H1 (cell line): ENCODE results near the gene EML1. TPM values are rescaled to one million over a fixed set of nuclear protein-coding genes. Genes with fewer than 3 reads are reported as not detected.

Source experiments
- CTCF ChIA-PET: fragments of 300-600 bp; sonication (Branson Sonifier 250); formaldehyde crosslinking; loops from one replicate; lab custom pipeline; 2021; ENCODE audit not compliant: partially characterized antibody; lab: Charles Lee
- POLR2A ChIA-PET: fragments of 300-600 bp; sonication (Branson Sonifier 250); formaldehyde crosslinking; loops from one replicate; lab custom pipeline; 2021; ENCODE audit warnings: inconsistent platforms; ENCODE audit not compliant: partially characterized antibody; lab: Charles Lee
- DNase-seq, 2 experiments: peaks; one replicate each; pipeline versions ENCODE4 v3.0.0 to v3.0.0-alpha.2; 2010 to 2022; ENCODE audit warnings: low spot score in 2 of 2, low read depth in 1 of 2, mixed read lengths in 1 of 2
- FAIRE-seq: peaks from 2 replicates; lab custom pipeline; 2011; peaks lifted over from hg19 to GRCh38; lab: Jason Lieb, UNC
- H2AFZ ChIP-seq: 2 replicates; pipeline ENCODE4 v1.8.1; 2012; ENCODE audit warnings: low read length, inconsistent platforms
- H2AK5ac ChIP-seq: 2 replicates; pipeline ENCODE4 v1.6.1; 2013; ENCODE audit warnings: low read depth, low read length
- H2BK120ac ChIP-seq: replicated peaks from 2 replicates; pipeline ENCODE3; 2013; ENCODE audit warnings: low read depth, low read length, inconsistent platforms
- H2BK12ac ChIP-seq: 2 replicates; pipeline ENCODE4 v1.6.1; 2013; ENCODE audit warnings: low read depth, low read length
- H2BK15ac ChIP-seq: 2 replicates; pipeline ENCODE4 v1.6.1; 2013; ENCODE audit warnings: low read length
- H2BK20ac ChIP-seq: 2 replicates; pipeline ENCODE4 v1.6.1; 2013; ENCODE audit warnings: low read length
- H2BK5ac ChIP-seq: 2 replicates; pipeline ENCODE4 v1.6.1; 2013; ENCODE audit warnings: low read depth, low read length
- H3K14ac ChIP-seq: 2 replicates; pipeline ENCODE4 v1.6.1; 2013; ENCODE audit warnings: inconsistent platforms; ENCODE audit not compliant: insufficient read length
- H3K18ac ChIP-seq: 2 replicates; pipeline ENCODE4 v1.6.1; 2013; ENCODE audit warnings: low read length; ENCODE audit errors: extremely low read depth
- H3K23ac ChIP-seq: 2 replicates; pipeline ENCODE4 v1.6.1; 2013; ENCODE audit warnings: inconsistent platforms; ENCODE audit not compliant: insufficient read length
- H3K23me2 ChIP-seq: 2 replicates; pipeline ENCODE4 v1.6.1; 2013; ENCODE audit warnings: low read depth, low read length
- H3K27ac ChIP-seq: 2 replicates; pipeline ENCODE4 v1.6.1; 2011; ENCODE audit warnings: low read depth, low read length, inconsistent platforms
- H3K27me3 ChIP-seq, 4 experiments: replicated peaks in 1 of 4; 1 replicate in 1 of 4; 2 replicates in 3 of 4; pipeline versions ENCODE4 v1.6.1 to v1.8.1; 2011 to 2013; ENCODE audit warnings: low read length in 3 of 4, mild to moderate bottlenecking in 3 of 4, inconsistent platforms in 2 of 4, mixed read lengths in 2 of 4, moderate library complexity in 1 of 4; ENCODE audit not compliant: control insufficient read depth in 3 of 4, insufficient read depth in 3 of 4; ENCODE audit errors: extremely low read depth in 1 of 4
- H3K36me3 ChIP-seq, 4 experiments: 2 replicates each; pipeline versions ENCODE4 v1.6.1 to v1.8.1; 2011 to 2013; ENCODE audit warnings: mild to moderate bottlenecking in 4 of 4, low read length in 3 of 4, moderate library complexity in 2 of 4, control low read depth in 1 of 4, inconsistent platforms in 1 of 4; ENCODE audit not compliant: insufficient read depth in 4 of 4, control insufficient read depth in 2 of 4
- H3K4ac ChIP-seq: replicated peaks from 2 replicates; pipeline ENCODE3; 2013; ENCODE audit warnings: low read length, low read depth, mixed read lengths, inconsistent platforms; ENCODE audit not compliant: insufficient read length
- H3K4me1 ChIP-seq, 4 experiments: replicated peaks in 1 of 4; 1 replicate in 1 of 4; 2 replicates in 3 of 4; pipeline versions ENCODE4 v1.6.1 to v1.8.1; 2011 to 2013; ENCODE audit warnings: low read length in 3 of 4, inconsistent platforms in 2 of 4, mixed read lengths in 1 of 4; ENCODE audit not compliant: insufficient read depth in 4 of 4, control insufficient read depth in 3 of 4
- H3K4me2 ChIP-seq, 2 experiments: 2 replicates each; pipeline versions ENCODE4 v1.6.1 to v1.8.1; 2011 to 2013; ENCODE audit warnings: low read depth in 2 of 2, low read length in 2 of 2, control low read depth in 1 of 2, inconsistent platforms in 1 of 2, mild to moderate bottlenecking in 1 of 2; ENCODE audit not compliant: insufficient read depth in 1 of 2
- H3K4me3 ChIP-seq, 4 experiments: fragments of 200-600, 300-600 bp in 1 of 4; sonication (generic), shearing (Covaris generic), sonication (Bioruptor Twin) in 1 of 4; 2 replicates each; pipeline versions ENCODE4 v1.5.1 to v1.8.1; 2011 to 2016; ENCODE audit warnings: low read length in 4 of 4, low read depth in 3 of 4, control low read depth in 2 of 4, inconsistent platforms in 2 of 4, mild to moderate bottlenecking in 2 of 4, mixed read lengths in 1 of 4, moderate library complexity in 1 of 4; ENCODE audit not compliant: insufficient read depth in 2 of 4; ENCODE audit errors: extremely low read depth in 1 of 4
- H3K56ac ChIP-seq: replicated peaks from 2 replicates; pipeline ENCODE3; 2013; ENCODE audit warnings: low read depth, mild to moderate bottlenecking, mixed read lengths, low read length, inconsistent platforms; ENCODE audit not compliant: insufficient read length
- H3K79me1 ChIP-seq: 2 replicates; pipeline ENCODE4 v1.6.1; 2013; ENCODE audit warnings: low read depth, low read length, control low read depth
- H3K79me2 ChIP-seq, 2 experiments: 2 replicates each; pipeline versions ENCODE4 v1.6.1 to v1.8.1; 2012 to 2013; ENCODE audit warnings: low read length in 2 of 2, mild to moderate bottlenecking in 2 of 2, inconsistent platforms in 1 of 2; ENCODE audit not compliant: insufficient read depth in 2 of 2, control insufficient read depth in 1 of 2
- H3K9ac ChIP-seq, 4 experiments: replicated peaks in 1 of 4; 1 replicate in 1 of 4; 2 replicates in 3 of 4; pipeline versions ENCODE4 v1.6.1 to v1.8.1; 2011 to 2013; ENCODE audit warnings: low read depth in 3 of 4, low read length in 3 of 4, control low read depth in 2 of 4, mild to moderate bottlenecking in 2 of 4, moderate library complexity in 2 of 4, inconsistent platforms in 1 of 4; ENCODE audit errors: extremely low read depth in 1 of 4
- H3K9me3 ChIP-seq, 2 experiments: 2 replicates each; pipeline versions ENCODE4 v1.6.1 to v1.8.1; 2012 to 2013; ENCODE audit warnings: mild to moderate bottlenecking in 2 of 2, moderate library complexity in 2 of 2, control low read depth in 1 of 2, inconsistent platforms in 1 of 2, low read depth in 1 of 2, low read length in 1 of 2, mixed read lengths in 1 of 2; ENCODE audit not compliant: insufficient read depth in 2 of 2
- H4K20me1 ChIP-seq, 2 experiments: replicated peaks in 1 of 2; 2 replicates each; pipeline versions ENCODE3 to v1.8.1; 2011 to 2013; ENCODE audit warnings: inconsistent platforms in 2 of 2, low read length in 2 of 2, mild to moderate bottlenecking in 1 of 2; ENCODE audit not compliant: insufficient read depth in 2 of 2, control insufficient read depth in 1 of 2
- H4K5ac ChIP-seq: 2 replicates; pipeline ENCODE4 v1.6.1; 2013; ENCODE audit warnings: low read length, low read depth, mixed read lengths, inconsistent platforms; ENCODE audit not compliant: insufficient read length
- H4K8ac ChIP-seq: 2 replicates; pipeline ENCODE4 v1.8.0; 2013; ENCODE audit warnings: mild to moderate bottlenecking, moderate library complexity, low read length, inconsistent platforms; ENCODE audit not compliant: insufficient read depth; ENCODE audit errors: extremely low read depth
- H4K91ac ChIP-seq: replicated peaks from 2 replicates; pipeline ENCODE3; 2013; ENCODE audit warnings: low read length, mixed read lengths, inconsistent platforms; ENCODE audit not compliant: insufficient read length
- CTCF ChIP-seq, 3 experiments: IDR thresholded peaks; 1 replicate in 2 of 3; 2 replicates in 1 of 3; pipeline versions ENCODE4 v1.5.1 to v1.6.1; 2011; ENCODE audit warnings: low read length in 3 of 3, mild to moderate bottlenecking in 3 of 3, inconsistent platforms in 2 of 3, low read depth in 1 of 3, moderate library complexity in 1 of 3; ENCODE audit not compliant: insufficient read depth in 1 of 3; ENCODE audit errors: control extremely low read depth in 1 of 3
- RAD21 ChIP-seq, 2 experiments: IDR thresholded peaks in 1 of 2; conservative IDR thresholded peaks in 1 of 2; 2 replicates each; pipeline ENCODE4 v1.6.1; 2011; ENCODE audit warnings: low read depth in 2 of 2, low read length in 2 of 2, improper control_type of control experiment in 1 of 2, inconsistent platforms in 1 of 2, mild to moderate bottlenecking in 1 of 2, moderate library complexity in 1 of 2
- RXRA ChIP-seq: IDR thresholded peaks from 2 replicates; pipeline ENCODE4 v1.6.1; 2011; ENCODE audit warnings: low read depth, mild to moderate bottlenecking, low read length, moderate library complexity; ENCODE audit not compliant: insufficient read depth
- TAF7 ChIP-seq: optimal IDR thresholded peaks from 2 replicates; pipeline ENCODE3; 2011; ENCODE audit warnings: low read depth, mild to moderate bottlenecking, inconsistent platforms, low read length, moderate library complexity, borderline replicate concordance
- WGBS, 2 experiments: shearing (Covaris generic) in 1 of 2; methylation state at CpG; one replicate each; pipeline versions ENCODE4 v1.1.6 to v1.1.7; 2013 to 2015; ENCODE audit warnings: low lambda C conversion rate in 2 of 2, mixed read lengths in 2 of 2, inconsistent platforms in 1 of 2, low coverage in 1 of 2, missing lambda C conversion rate in 1 of 2; ENCODE audit not compliant: insufficient replicate concordance in 2 of 2, insufficient coverage in 1 of 2, insufficient read length in 1 of 2; ENCODE audit errors: extremely low coverage in 1 of 2, missing lambda C conversion rate in 1 of 2; 5-methylcytosine and 5-hydroxymethylcytosine counted together
- polyA plus RNA-seq, 7 experiments: library from polyadenylated mRNA; depleted of rRNA in 3 of 7; stranded (reverse) in 5 of 7; unstranded in 2 of 7; fragments of >200 nt in 5 of 7; fragments of 200-250 nt in 2 of 7; gene quantifications; 1 replicate in 5 of 7; 2 replicates in 1 of 7; 4 replicates in 1 of 7; pipeline versions ENCODE4 v1.2.1 to v1.2.3, GENCODE V29; 2011 to 2013; ENCODE audit warnings: missing spikeins in 2 of 7, mixed read lengths in 2 of 7
- total RNA-seq: library from RNA; stranded (reverse); fragmentation: NEBNext Ultra II Directional; extraction: Animal tissue kit (Norgen Biotek cat#: 25700); gene quantifications from 2 replicates; pipeline ENCODE4 v1.2.1, GENCODE V29; 2021

Gene EML1
- total and polyA plus RNA-seq, 2 of the 8 experiments (the other 6 are each of a cell fraction or from before 2014, with no cell fraction given): 11.1 to 24.7 TPM

DNA sequence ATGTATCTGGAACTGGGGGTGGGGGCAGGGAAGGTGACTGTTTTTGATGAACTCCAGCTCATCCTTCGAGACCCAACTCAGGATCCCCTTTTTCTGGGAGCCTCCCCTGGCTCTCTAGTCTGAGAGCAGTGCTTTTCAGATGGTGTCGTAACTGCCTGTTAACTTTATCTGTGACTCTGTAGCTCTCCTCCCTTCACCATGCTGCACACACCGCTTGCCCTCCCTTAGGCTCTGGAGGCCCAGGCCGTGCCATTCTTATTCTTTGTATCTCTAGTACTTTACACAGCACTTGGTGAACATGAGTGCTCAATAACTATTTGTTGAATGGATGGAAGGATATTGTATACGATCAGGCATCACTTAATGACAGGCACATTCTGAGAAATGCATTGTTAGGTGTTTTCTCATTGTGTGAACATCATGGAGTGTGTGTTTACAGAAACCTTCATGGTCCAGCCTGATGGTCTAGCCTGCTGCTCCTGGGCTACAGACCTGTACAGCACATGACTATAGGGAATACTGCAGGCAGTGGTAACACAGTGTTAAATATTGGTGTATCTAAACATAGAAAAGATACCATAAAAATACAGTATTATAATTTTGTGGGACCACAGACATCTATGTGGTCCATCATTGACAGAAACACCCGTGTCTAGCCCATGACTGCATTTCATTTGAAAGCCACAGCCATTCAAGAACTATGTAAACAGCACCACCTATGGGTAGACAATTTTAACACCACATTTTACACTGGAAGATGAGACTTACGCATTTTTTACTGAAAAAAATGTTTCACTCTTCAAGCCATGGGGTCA, 91.8 kb downstream of the EML1 start:
- TF ChIP-seq RXRA (no peak), TAF7 (no peak), RAD21 (IDR thresholded peaks at IDR 0.05 in 1 of 2, conservative IDR thresholded peaks at IDR 0.05 in 1 of 2; ENCODE audit: low read depth in 2 of 2, low read length in 2 of 2) (peak; percentile 87 to 88), CTCF (IDR thresholded peaks at IDR 0.05; ENCODE audit: control extremely low read depth in 1 of 3, insufficient read depth in 1 of 3, low read depth in 1 of 3, low read length in 3 of 3) (peak in 2 of 3 experiments; percentile 49 to 68; a peak in 2 of 4 replicates)
- H3K9me3 ChIP-seq: no peaks in the 10 kb centered on the region
- no peak overlapping the region for H2BK15ac ChIP-seq
- H2AFZ ChIP-seq: no peak overlapping the region
- H4K5ac ChIP-seq: no peak overlapping the region
- no peak overlapping the region for H2BK12ac ChIP-seq
- no peak overlapping the region for H4K91ac ChIP-seq
- no peaks in the 10 kb centered on the region for H3K36me3 ChIP-seq
- CTCF ChIA-PET: interaction anchor here (0.6 to 11.0 kb wide), 46 partner anchors 11 to 757 kb away, joined by 3 to 152 read pairs (median 4); partner anchors contain the start of genes CYP46A1 and EML1
- H2BK20ac ChIP-seq: no peak overlapping the region
- POLR2A ChIA-PET: interaction anchor here (1.1 kb wide), 1 partner anchor 150 kb away, joined by 3 read pairs; no protein-coding TSS in a partner anchor
- H2BK120ac ChIP-seq: no peak overlapping the region
- no peak overlapping the region for H3K56ac ChIP-seq
- H2BK5ac ChIP-seq: no peak overlapping the region
- H3K79me1 ChIP-seq: no peaks in the 10 kb centered on the region
- no peak overlapping the region for H3K27ac ChIP-seq
- H3K9ac ChIP-seq: no peak overlapping the region
- WGBS, 2 experiments: 63% methylated on average over 7 of the region's 7 CpGs; no CpG with 5 or more reads in 1 of the 2 experiments
- H4K20me1 ChIP-seq: peaks cover 0 to 2% of the 10 kb centered on the region in 2 experiments
- H3K4ac ChIP-seq: no peak overlapping the region
- DNase-seq (no peak), FAIRE-seq (peak; percentile 74)
- H3K23me2 ChIP-seq: no peaks in the 10 kb centered on the region
- H4K8ac ChIP-seq: no peak overlapping the region
- no peaks in the 10 kb centered on the region for H3K79me2 ChIP-seq
- H3K27me3 ChIP-seq: no peaks in the 10 kb centered on the region; a peak in 1 of 7 replicates
- H3K14ac ChIP-seq: no peak overlapping the region
- H2AK5ac ChIP-seq: no peak overlapping the region
- no peak overlapping the region for H3K18ac ChIP-seq
- H3K4me2 ChIP-seq: 0 out of 4 replicates have a peak overlapping the region, but pooled peaks of 1 of the 2 experiments have one; percentile 1
- peaks cover 8 to 31% (median 24%) of the 10 kb centered on the region in 4 experiments for H3K4me1 ChIP-seq
- no peak overlapping the region for H3K23ac ChIP-seq
- H3K4me3 ChIP-seq: no peak overlapping the region
